ENCODE measurements around the gene AATF. TPM values are rescaled to one million over a fixed set of nuclear protein-coding genes. Genes with fewer than 3 reads are reported as not detected.

The AATF gene
- total RNA-seq, 1 donor from 2014 or later = 86.1 TPM

DNA sequence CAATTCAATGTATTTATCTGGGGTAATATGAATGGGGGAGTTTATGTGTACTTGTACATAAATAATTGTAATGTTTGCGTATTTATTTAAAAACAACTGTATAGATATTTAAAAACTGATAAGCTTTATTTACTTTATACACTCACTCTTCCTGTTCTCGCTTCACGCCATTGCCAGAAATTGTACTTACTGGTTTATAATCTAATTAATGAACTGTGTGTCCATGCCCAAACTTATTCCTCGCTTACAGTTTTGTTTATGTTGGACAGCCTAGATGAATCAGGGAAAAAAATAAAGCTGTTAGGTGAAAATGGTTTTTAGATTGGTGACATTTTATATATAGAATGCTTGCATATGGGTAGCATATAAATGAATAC lies 30.8 kb downstream of the AATF start:
- intact Hi-C loops (cut with micrococcal nuclease) = no loop called here
- H3K27ac Mint-ChIP-seq = no peak overlapping the region
- no peaks in the 10 kb centered on the region for H3K27me3 Mint-ChIP-seq
- CTCF ChIA-PET = no interaction called here
- H3K9me3 Mint-ChIP-seq = no peaks in the 10 kb centered on the region
- no peak for ATAC-seq (ENCODE audit: low read depth)
- POLR2A ChIA-PET = no interaction called here
- H3K36me3 Mint-ChIP-seq (ENCODE audit: low read depth) = peaks cover 47% of the 10 kb centered on the region
- TF ChIP-seq, protein P1, sequence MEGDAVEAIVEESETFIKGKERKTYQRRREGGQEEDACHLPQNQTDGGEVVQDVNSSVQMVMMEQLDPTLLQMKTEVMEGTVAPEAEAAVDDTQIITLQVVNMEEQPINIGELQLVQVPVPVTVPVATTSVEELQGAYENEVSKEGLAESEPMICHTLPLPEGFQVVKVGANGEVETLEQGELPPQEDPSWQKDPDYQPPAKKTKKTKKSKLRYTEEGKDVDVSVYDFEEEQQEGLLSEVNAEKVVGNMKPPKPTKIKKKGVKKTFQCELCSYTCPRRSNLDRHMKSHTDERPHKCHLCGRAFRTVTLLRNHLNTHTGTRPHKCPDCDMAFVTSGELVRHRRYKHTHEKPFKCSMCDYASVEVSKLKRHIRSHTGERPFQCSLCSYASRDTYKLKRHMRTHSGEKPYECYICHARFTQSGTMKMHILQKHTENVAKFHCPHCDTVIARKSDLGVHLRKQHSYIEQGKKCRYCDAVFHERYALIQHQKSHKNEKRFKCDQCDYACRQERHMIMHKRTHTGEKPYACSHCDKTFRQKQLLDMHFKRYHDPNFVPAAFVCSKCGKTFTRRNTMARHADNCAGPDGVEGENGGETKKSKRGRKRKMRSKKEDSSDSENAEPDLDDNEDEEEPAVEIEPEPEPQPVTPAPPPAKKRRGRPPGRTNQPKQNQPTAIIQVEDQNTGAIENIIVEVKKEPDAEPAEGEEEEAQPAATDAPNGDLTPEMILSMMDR (IDR thresholded peaks at IDR 0.05) = no peak
- no peak overlapping the region for H3K4me3 Mint-ChIP-seq
- peaks cover 43% of the 10 kb centered on the region for H3K4me1 Mint-ChIP-seq
- no peak for DNase-seq

DNA sequence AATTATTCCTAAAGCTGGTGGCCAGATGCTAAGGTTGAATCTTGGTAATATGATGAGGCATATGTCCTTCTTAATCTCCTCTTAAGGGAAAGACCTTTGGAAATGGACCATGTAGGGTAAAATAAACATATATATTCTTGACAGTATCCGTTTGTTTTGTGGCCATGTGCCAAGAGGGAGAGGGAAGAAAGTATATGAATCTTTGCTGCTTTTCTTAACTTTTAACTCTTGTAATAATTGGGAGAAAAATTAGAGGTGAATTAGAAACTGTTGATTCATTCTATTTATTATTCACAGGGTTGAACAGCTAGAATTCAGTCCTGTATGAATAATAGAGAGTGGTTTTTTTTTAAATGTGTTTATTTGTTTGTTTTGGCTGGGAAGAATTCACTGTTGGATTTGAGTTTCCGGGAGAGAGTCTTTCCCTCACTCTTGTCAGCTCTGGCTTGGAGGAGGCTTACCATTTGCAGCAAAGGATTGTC lies 31.6 kb downstream of the AATF start:
- intact Hi-C loops (cut with micrococcal nuclease) = no loop called here
- H3K36me3 Mint-ChIP-seq (ENCODE audit: low read depth) = peaks cover 42% of the 10 kb centered on the region
- H3K4me3 Mint-ChIP-seq = no peak overlapping the region
- no peak overlapping the region for H3K27ac Mint-ChIP-seq
- DNase-seq (no peak), ATAC-seq (ENCODE audit: low read depth) (no peak)
- POLR2A ChIA-PET = no interaction called here
- CTCF ChIA-PET = no interaction called here
- peaks cover 43% of the 10 kb centered on the region for H3K4me1 Mint-ChIP-seq
- TF ChIP-seq, protein P1 (IDR thresholded peaks at IDR 0.05) = no peak
- no peaks in the 10 kb centered on the region for H3K27me3 Mint-ChIP-seq
- no peaks in the 10 kb centered on the region for H3K9me3 Mint-ChIP-seq

DNA sequence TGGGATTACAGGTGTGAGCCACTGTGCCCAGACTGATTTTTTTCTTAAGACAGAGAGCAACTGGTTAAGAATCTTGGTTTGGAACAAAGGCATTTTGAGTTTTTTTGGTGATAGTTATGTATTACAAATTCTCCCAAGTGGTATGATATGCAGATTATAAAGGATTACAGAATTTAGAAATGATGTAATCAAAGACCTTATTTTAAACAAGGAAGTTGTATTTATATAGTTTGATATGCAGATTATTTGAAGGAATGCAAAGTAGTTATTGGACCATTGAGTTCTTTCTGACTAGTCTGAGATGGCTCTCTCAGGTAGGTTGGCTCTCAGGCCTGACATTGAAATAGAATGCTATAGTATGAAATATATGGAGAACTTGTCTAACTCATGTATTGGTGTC lies 34.9 kb downstream of the AATF start:
- intact Hi-C loops (cut with micrococcal nuclease) = no loop called here
- Mint-ChIP-seq H3K36me3 (ENCODE audit: low read depth) (peaks cover 56% of the 10 kb centered on the region), H3K27me3 (no peaks in the 10 kb centered on the region), H3K27ac (no peak overlapping the region), H3K4me3 (no peak overlapping the region), H3K9me3 (no peaks in the 10 kb centered on the region), H3K4me1 (peaks cover 29% of the 10 kb centered on the region)
- DNase-seq (no peak), ATAC-seq (ENCODE audit: low read depth) (no peak)
- POLR2A ChIA-PET = no interaction called here
- TF ChIP-seq, protein P1 (IDR thresholded peaks at IDR 0.05) = no peak
- CTCF ChIA-PET = no interaction called here

DNA sequence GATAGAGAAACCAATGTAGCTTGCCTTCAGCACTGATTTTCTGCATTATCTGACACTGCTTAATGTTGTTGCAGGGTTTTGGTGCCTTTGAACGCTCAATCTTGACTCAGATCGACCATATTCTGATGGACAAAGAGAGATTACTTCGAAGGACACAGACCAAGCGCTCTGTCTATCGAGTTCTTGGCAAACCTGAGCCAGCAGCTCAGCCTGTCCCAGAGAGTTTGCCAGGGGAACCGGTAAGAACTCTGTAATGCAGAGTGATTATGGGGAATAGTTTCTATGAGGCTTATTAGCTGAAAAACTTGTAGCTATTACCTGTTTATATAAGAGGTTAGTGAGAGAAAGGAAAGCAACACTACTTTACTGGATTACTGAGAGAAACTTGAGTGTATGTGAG lies 40.4 kb downstream of the AATF start:
- Mint-ChIP-seq H3K27me3 (no peaks in the 10 kb centered on the region), H3K4me3 (no peak overlapping the region), H3K4me1 (peaks cover under 1% of the 10 kb centered on the region), H3K9me3 (no peaks in the 10 kb centered on the region), H3K27ac (no peak overlapping the region), H3K36me3 (ENCODE audit: low read depth) (peaks cover 74% of the 10 kb centered on the region)
- ChIA-PET CTCF (no interaction called here), POLR2A (no interaction called here)
- ATAC-seq (ENCODE audit: low read depth) (no peak), DNase-seq (no peak)
- intact Hi-C loops (cut with micrococcal nuclease) = no loop called here
- TF ChIP-seq, protein P1 (IDR thresholded peaks at IDR 0.05) = no peak

DNA sequence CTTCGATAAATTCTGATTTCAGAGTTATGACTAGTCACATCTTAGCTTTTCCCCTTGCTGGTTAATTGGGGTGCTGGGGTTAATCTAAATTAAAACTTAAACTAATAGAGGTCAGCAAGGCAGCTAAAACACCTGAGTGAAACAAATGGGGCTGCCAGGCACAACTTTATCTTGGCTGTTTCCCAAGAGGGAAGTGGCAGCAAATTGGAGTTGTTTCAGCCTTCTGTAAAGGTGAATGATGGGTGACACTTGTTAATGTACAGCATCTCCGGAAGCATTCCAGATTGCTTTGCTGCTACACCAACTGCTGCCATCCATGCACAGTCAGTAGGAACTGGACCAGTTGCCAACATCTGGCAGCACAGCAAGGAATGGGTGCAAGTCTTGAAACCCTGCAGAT lies 43.9 kb downstream of the AATF start:
- no peak for ATAC-seq (ENCODE audit: low read depth)
- Mint-ChIP-seq H3K9me3 (no peaks in the 10 kb centered on the region), H3K4me3 (no peak overlapping the region), H3K27ac (no peak overlapping the region), H3K36me3 (ENCODE audit: low read depth) (peaks cover 84% of the 10 kb centered on the region), H3K27me3 (no peaks in the 10 kb centered on the region), H3K4me1 (peaks cover 2% of the 10 kb centered on the region)
- intact Hi-C loops (cut with micrococcal nuclease) = no loop called here
- ChIA-PET CTCF (no interaction called here), POLR2A (no interaction called here)
- TF ChIP-seq, protein P1 (IDR thresholded peaks at IDR 0.05) = no peak
- DNase-seq = no peak
